Endodermal cell (in vitro differentiated cells): ENCODE results near the gene IL20RA. TPM values are rescaled to one million over a fixed set of nuclear protein-coding genes. Genes with fewer than 3 reads are reported as not detected.

ENCODE experiments used
- DNase-seq: peaks from one replicate; pipeline ENCODE4 v3.0.0-alpha.2; 2017
- H3K27ac ChIP-seq: 2 replicates; pipeline ENCODE4 v1.5.1; 2013; ENCODE audit warnings: mild to moderate bottlenecking, low read depth, low read length, moderate library complexity
- H3K27me3 ChIP-seq: 2 replicates; pipeline ENCODE4 v1.6.1; 2013; ENCODE audit warnings: mild to moderate bottlenecking, low read length, moderate library complexity; ENCODE audit not compliant: insufficient read depth, control insufficient read depth, poor library complexity, severe bottlenecking
- H3K36me3 ChIP-seq: 2 replicates; pipeline ENCODE4 v1.7.0; 2013; ENCODE audit warnings: mild to moderate bottlenecking, low read length, moderate library complexity; ENCODE audit not compliant: control insufficient read depth, insufficient read depth
- H3K4me1 ChIP-seq: one replicate; pipeline ENCODE4 v1.7.0; 2013; ENCODE audit warnings: low read length; ENCODE audit not compliant: control insufficient read depth, insufficient read depth
- H3K4me3 ChIP-seq: 2 replicates; pipeline ENCODE4 v1.5.1; 2013; ENCODE audit warnings: mild to moderate bottlenecking, low read length, moderate library complexity
- H3K9ac ChIP-seq: 2 replicates; pipeline ENCODE4 v1.6.1; 2013; ENCODE audit warnings: mild to moderate bottlenecking, low read length, moderate library complexity; ENCODE audit not compliant: poor library complexity, severe bottlenecking; ENCODE audit errors: extremely low read depth
- H3K9me3 ChIP-seq: 2 replicates; pipeline ENCODE4 v1.6.1; 2013; ENCODE audit warnings: mild to moderate bottlenecking, low read length, moderate library complexity; ENCODE audit not compliant: control insufficient read depth
- H3K27ac Mint-ChIP-seq: 2 replicates; pipeline ENCODE4 v1.8.0; 2020; ENCODE audit warnings: mixed read lengths
- H3K27me3 Mint-ChIP-seq: 2 replicates; pipeline ENCODE4 v1.8.0; 2021; ENCODE audit warnings: mild to moderate bottlenecking, mixed read lengths; ENCODE audit not compliant: insufficient read depth
- H3K36me3 Mint-ChIP-seq: 2 replicates; pipeline ENCODE4 v1.8.0; 2020; ENCODE audit warnings: low read depth, mixed read lengths
- H3K4me1 Mint-ChIP-seq: 2 replicates; pipeline ENCODE4 v1.8.0; 2020; ENCODE audit warnings: mixed read lengths
- H3K4me3 Mint-ChIP-seq: 2 replicates; pipeline ENCODE4 v1.8.0; 2020; ENCODE audit warnings: mild to moderate bottlenecking, moderate library complexity, mixed read lengths
- H3K9me3 Mint-ChIP-seq: 2 replicates; pipeline ENCODE4 v1.8.0; 2020; ENCODE audit warnings: mild to moderate bottlenecking, mixed read lengths
- CTCF ChIP-seq: fragments of 200-600 bp; sonication (generic); conservative IDR thresholded peaks from 2 replicates; pipeline ENCODE4 v1.5.0; 2021; ENCODE audit warnings: antibody characterized with exemption, mild to moderate bottlenecking
- WGBS, 2 experiments: methylation state at CpG; one replicate each; pipeline versions ENCODE4 v1.1.5 to v1.1.7; 2013; ENCODE audit warnings: missing lambda C conversion rate in 2 of 2, mixed read lengths in 1 of 2; ENCODE audit not compliant: insufficient coverage in 1 of 2, insufficient read length in 1 of 2; 5-methylcytosine and 5-hydroxymethylcytosine counted together
- total RNA-seq, 2 donors: library from RNA; stranded (reverse); fragmentation: NEBNext Ultra II Directional in 1 of 2; extraction: Animal tissue kit (Norgen Biotek cat#: 25700) in 1 of 2; gene quantifications; 2 replicates in 1 of 2; 3 replicates in 1 of 2; pipeline ENCODE4 v1.2.1, GENCODE V29; 2021

Gene IL20RA
- total RNA-seq, 2 donors from 2014 or later: 0.13 to 0.57 TPM

- H3K9me3 ChIP-seq: no peaks in the 10 kb centered on the region
- Mint-ChIP-seq H3K4me1 (peaks cover 19% of the 10 kb centered on the region), H3K9me3 (no peaks in the 10 kb centered on the region), H3K27me3 (peaks cover 9% of the 10 kb centered on the region), H3K27ac (peak overlapping the region; percentile 65), H3K36me3 (no peaks in the 10 kb centered on the region), H3K4me3 (peak overlapping the region; percentile 48)
- no peak for DNase-seq
- H3K9ac ChIP-seq: no peak overlapping the region
- H3K4me1 ChIP-seq: peaks cover 5% of the 10 kb centered on the region
- no peak overlapping the region for H3K4me3 ChIP-seq
- peaks cover 16% of the 10 kb centered on the region for H3K27me3 ChIP-seq
- H3K36me3 ChIP-seq: no peaks in the 10 kb centered on the region
- 35% methylated on average over 7 of the region's 7 CpGs; no CpG with 5 or more reads in 1 of the 2 experiments for WGBS, 2 experiments
- H3K27ac ChIP-seq: no peak overlapping the region
- TF ChIP-seq CTCF: no peak
Measured at GRCh38 chr6:137001977-137002302, 42.8 kb downstream of the IL20RA start.

DNA sequence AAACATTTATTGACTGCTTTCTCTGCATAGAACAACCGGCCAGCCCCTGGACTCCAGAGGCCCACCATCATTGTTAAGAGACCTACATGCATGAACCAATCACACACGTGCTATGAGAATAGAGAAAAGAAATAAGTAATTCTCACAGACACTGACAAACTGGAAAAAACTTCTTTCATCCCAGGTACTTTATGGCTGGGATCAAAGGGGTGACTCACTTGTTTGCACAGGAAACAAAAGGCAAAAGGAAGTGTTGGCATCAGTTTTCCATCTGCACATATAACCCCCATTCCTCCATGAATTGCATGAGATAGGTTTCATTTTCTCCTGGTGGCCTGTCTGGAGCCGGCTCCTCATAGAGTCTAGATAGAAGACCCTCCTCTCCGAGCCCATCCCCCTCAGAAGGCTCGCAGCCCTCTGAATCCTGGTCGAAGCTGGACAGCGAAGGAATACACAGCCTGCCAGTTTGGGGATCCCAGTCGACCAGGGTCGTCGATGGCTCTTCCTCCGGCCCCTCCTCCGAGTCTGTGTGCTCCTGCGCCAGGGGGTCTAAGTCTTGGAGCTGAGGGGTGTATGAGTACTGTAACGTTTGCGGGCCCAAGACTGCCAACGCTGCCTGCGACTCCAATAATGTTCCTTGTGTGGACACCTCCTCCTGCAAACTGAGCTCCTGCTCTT, 43.3 kb downstream of the IL20RA start:
- H3K27me3 ChIP-seq: peaks cover 16% of the 10 kb centered on the region
- Mint-ChIP-seq H3K4me3 (peak overlapping the region; percentile 48), H3K27ac (peak overlapping the region; percentile 65), H3K27me3 (peaks cover 9% of the 10 kb centered on the region), H3K36me3 (no peaks in the 10 kb centered on the region), H3K4me1 (peaks cover 19% of the 10 kb centered on the region), H3K9me3 (no peaks in the 10 kb centered on the region)
- WGBS, 2 experiments: 32 to 80% methylated on average over 1 to 17 of the region's 17 CpGs
- H3K4me1 ChIP-seq: peaks cover 5% of the 10 kb centered on the region
- H3K27ac ChIP-seq: no peak overlapping the region
- H3K9me3 ChIP-seq: no peaks in the 10 kb centered on the region
- peak; percentile 75 for DNase-seq
- no peak overlapping the region for H3K9ac ChIP-seq
- no peak overlapping the region for H3K4me3 ChIP-seq
- no peaks in the 10 kb centered on the region for H3K36me3 ChIP-seq
- no peak for TF ChIP-seq CTCF

DNA sequence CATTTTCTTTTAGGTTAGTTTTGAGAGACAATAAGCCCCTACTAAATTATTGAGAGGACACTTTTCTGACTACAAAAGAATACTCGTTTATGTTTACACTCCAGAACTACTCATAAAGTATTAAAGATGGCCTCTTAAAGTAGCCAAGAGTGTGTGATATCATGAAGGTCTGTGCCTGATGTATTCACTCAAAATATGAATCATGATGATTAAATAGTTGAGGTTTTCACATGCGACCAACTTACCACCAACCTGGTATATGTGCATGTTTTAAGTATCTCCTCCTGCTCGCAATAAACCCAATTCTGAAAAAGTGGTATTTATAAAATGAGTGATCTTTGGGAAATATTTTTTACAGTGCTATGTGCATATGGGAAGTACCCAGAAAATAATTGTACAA, 43.9 kb downstream of the IL20RA start:
- Mint-ChIP-seq H3K27me3 (peaks cover 9% of the 10 kb centered on the region), H3K9me3 (no peaks in the 10 kb centered on the region), H3K4me1 (peaks cover 19% of the 10 kb centered on the region), H3K36me3 (no peaks in the 10 kb centered on the region), H3K4me3 (peak overlapping the region; percentile 48), H3K27ac (no peak overlapping the region)
- peaks cover 5% of the 10 kb centered on the region for H3K4me1 ChIP-seq
- H3K4me3 ChIP-seq: no peak overlapping the region
- WGBS, 2 experiments: 59% methylated on average over 3 of the region's 3 CpGs; no CpG with 5 or more reads in 1 of the 2 experiments
- no peak for DNase-seq
- H3K9me3 ChIP-seq: no peaks in the 10 kb centered on the region
- no peaks in the 10 kb centered on the region for H3K36me3 ChIP-seq
- H3K27ac ChIP-seq: no peak overlapping the region
- H3K9ac ChIP-seq: no peak overlapping the region
- no peak for TF ChIP-seq CTCF
- peaks cover 16% of the 10 kb centered on the region for H3K27me3 ChIP-seq
